Measurements from ENCODE around the gene CCDC92.

GRCh38 chr12:123997908-123998307 is 25.3 kb upstream of the CCDC92 start:
- TF ChIP-seq, protein P1, sequence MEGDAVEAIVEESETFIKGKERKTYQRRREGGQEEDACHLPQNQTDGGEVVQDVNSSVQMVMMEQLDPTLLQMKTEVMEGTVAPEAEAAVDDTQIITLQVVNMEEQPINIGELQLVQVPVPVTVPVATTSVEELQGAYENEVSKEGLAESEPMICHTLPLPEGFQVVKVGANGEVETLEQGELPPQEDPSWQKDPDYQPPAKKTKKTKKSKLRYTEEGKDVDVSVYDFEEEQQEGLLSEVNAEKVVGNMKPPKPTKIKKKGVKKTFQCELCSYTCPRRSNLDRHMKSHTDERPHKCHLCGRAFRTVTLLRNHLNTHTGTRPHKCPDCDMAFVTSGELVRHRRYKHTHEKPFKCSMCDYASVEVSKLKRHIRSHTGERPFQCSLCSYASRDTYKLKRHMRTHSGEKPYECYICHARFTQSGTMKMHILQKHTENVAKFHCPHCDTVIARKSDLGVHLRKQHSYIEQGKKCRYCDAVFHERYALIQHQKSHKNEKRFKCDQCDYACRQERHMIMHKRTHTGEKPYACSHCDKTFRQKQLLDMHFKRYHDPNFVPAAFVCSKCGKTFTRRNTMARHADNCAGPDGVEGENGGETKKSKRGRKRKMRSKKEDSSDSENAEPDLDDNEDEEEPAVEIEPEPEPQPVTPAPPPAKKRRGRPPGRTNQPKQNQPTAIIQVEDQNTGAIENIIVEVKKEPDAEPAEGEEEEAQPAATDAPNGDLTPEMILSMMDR (IDR thresholded peaks at IDR 0.05; ENCODE audit: low read length), result no peak
- TF ChIP-seq EZH2 (optimal IDR thresholded peaks at IDR 0.05; ENCODE audit: low read depth, low read length) (no peak), EZH2phosphoT487 (IDR thresholded peaks at IDR 0.05; ENCODE audit: low read length) (no peak)
